Vagina (tissue), 2 donors: ENCODE data around the gene CHST11.

Experiments used
- POLR2A ChIP-seq, 2 donors: fragments of 450-650 bp; IDR thresholded peaks; one replicate each; pipeline ENCODE4 v1.6.1; 2017; ENCODE audit warnings: antibody characterized with exemption in 2 of 2, mild to moderate bottlenecking in 2 of 2, moderate library complexity in 2 of 2
- POLR2AphosphoS5 ChIP-seq, 2 donors: sonication (generic); formaldehyde crosslinking; IDR thresholded peaks; one replicate each; pipeline ENCODE4 v1.9.0; 2017; ENCODE audit warnings: antibody characterized with exemption in 2 of 2, mild to moderate bottlenecking in 2 of 2, low read depth in 1 of 2; ENCODE audit not compliant: insufficient read depth in 1 of 2
- TF ChIP-seq, protein P1 (sequence below), 3 experiments: fragments of 450-650 bp in 2 of 3; fragments of 200-600 bp in 1 of 3; sonication (generic) in 1 of 3; IDR thresholded peaks; one replicate each; pipeline ENCODE4 v1.5.1; 2017 to 2019; ENCODE audit warnings: antibody characterized with exemption in 3 of 3, mild to moderate bottlenecking in 2 of 3, moderate library complexity in 2 of 3

GRCh38 chr12:104536841-104537240 lies 80.1 kb downstream of the CHST11 start:
- TF ChIP-seq, protein P1, sequence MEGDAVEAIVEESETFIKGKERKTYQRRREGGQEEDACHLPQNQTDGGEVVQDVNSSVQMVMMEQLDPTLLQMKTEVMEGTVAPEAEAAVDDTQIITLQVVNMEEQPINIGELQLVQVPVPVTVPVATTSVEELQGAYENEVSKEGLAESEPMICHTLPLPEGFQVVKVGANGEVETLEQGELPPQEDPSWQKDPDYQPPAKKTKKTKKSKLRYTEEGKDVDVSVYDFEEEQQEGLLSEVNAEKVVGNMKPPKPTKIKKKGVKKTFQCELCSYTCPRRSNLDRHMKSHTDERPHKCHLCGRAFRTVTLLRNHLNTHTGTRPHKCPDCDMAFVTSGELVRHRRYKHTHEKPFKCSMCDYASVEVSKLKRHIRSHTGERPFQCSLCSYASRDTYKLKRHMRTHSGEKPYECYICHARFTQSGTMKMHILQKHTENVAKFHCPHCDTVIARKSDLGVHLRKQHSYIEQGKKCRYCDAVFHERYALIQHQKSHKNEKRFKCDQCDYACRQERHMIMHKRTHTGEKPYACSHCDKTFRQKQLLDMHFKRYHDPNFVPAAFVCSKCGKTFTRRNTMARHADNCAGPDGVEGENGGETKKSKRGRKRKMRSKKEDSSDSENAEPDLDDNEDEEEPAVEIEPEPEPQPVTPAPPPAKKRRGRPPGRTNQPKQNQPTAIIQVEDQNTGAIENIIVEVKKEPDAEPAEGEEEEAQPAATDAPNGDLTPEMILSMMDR (IDR thresholded peaks at IDR 0.05), result no peak
- no peak for TF ChIP-seq POLR2AphosphoS5 (IDR thresholded peaks at IDR 0.05; ENCODE audit: insufficient read depth in 1 of 2, low read depth in 1 of 2)
- TF ChIP-seq POLR2A (IDR thresholded peaks at IDR 0.05), result no peak
